GM12878 (cell line): ENCODE measurements around the gene GSG1L. TPM values are rescaled to one million over a fixed set of nuclear protein-coding genes. Genes with fewer than 3 reads are reported as not detected.

Experiments
- ATAC-seq: fragments of 200-7000 bp; cut with Tn5 transposase; 3 replicates; pipeline ENCODE4 v1.9.1; 2020; ENCODE audit warnings: mild to moderate bottlenecking, moderate library complexity
- BruUV-seq: library from RNA; stranded (reverse); fragments of 400-500 nt; replicated peaks from 2 replicates; lab custom pipeline; 2021; lab: Mats Ljungman, UMichigan
- CTCF ChIA-PET: fragments of 300-600 bp; sonication (Branson Sonifier 250); formaldehyde crosslinking; extraction: SDS; loops from one replicate; lab custom pipeline; 2021; ENCODE audit warnings: inconsistent platforms; lab: Yijun Ruan, JAX
- POLR2A ChIA-PET: fragments of 350-600 bp; formaldehyde crosslinking; extraction: SDS; loops from one replicate; lab custom pipeline; 2021; ENCODE audit warnings: inconsistent platforms; lab: Charles Lee
- RAD21 ChIA-PET: fragments of 300-600 bp; sonication (Branson Sonifier 250); formaldehyde crosslinking; loops from one replicate; lab custom pipeline; 2023; ENCODE audit warnings: antibody characterized with exemption; ENCODE audit not compliant: unreplicated experiment; lab: Charles Lee
- SMC1A ChIA-PET: fragments of 300-600 bp; sonication (Branson Sonifier 250); formaldehyde crosslinking; loops from one replicate; lab custom pipeline; 2023; ENCODE audit not compliant: unreplicated experiment, uncharacterized antibody; lab: Charles Lee
- DNase-seq: peaks from one replicate; pipeline ENCODE4 v3.0.0-alpha.2; 2011; ENCODE audit warnings: low read depth, low spot score
- FAIRE-seq: peaks from 3 replicates; lab custom pipeline; 2011; peaks lifted over from hg19 to GRCh38; lab: Jason Lieb, UNC
- H2AFZ ChIP-seq: 2 replicates; pipeline ENCODE4 v1.6.0; 2011; ENCODE audit warnings: low read depth, low read length, control low read depth; ENCODE audit not compliant: control insufficient read depth
- H3K27ac ChIP-seq: 2 replicates; pipeline ENCODE4 v1.5.1; 2011; ENCODE audit warnings: control low read depth; ENCODE audit not compliant: control insufficient read depth, insufficient read depth
- H3K27me3 ChIP-seq, 2 experiments: replicated peaks in 1 of 2; 2 replicates each; pipeline versions ENCODE4 v1.6.0 to v1.6.1; 2011; ENCODE audit warnings: low read length in 1 of 2; ENCODE audit not compliant: control insufficient read depth in 2 of 2, insufficient read depth in 2 of 2
- H3K36me3 ChIP-seq, 2 experiments: 2 replicates each; pipeline ENCODE4 v1.5.1; 2011; ENCODE audit warnings: low read length in 1 of 2; ENCODE audit not compliant: control insufficient read depth in 2 of 2, insufficient read depth in 2 of 2
- H3K4me1 ChIP-seq: 2 replicates; pipeline ENCODE4 v1.6.1; 2011; ENCODE audit warnings: mild to moderate bottlenecking, low read length, moderate library complexity, mixed read lengths; ENCODE audit not compliant: control insufficient read depth, insufficient read depth
- H3K4me2 ChIP-seq: 2 replicates; pipeline ENCODE4 v1.6.0; 2011; ENCODE audit warnings: control low read depth; ENCODE audit not compliant: control insufficient read depth, insufficient read depth
- H3K4me3 ChIP-seq: fragments of 200-600 bp; sonication (generic); 2 replicates; pipeline ENCODE4 v1.5.1; 2016
- H3K79me2 ChIP-seq: 2 replicates; pipeline ENCODE4 v1.6.0; 2011; ENCODE audit warnings: low read length; ENCODE audit not compliant: control insufficient read depth, insufficient read depth
- H3K9ac ChIP-seq: 2 replicates; pipeline ENCODE4 v1.8.0; 2011; ENCODE audit warnings: low read length, control low read depth, mixed read lengths; ENCODE audit not compliant: control insufficient read depth, insufficient read depth
- H3K9me3 ChIP-seq: replicated peaks from 3 replicates; pipeline ENCODE4 v1.5.1; 2011; ENCODE audit warnings: mild to moderate bottlenecking, low read length; ENCODE audit not compliant: control insufficient read depth, insufficient read depth
- H4K20me1 ChIP-seq: 2 replicates; pipeline ENCODE4 v1.6.0; 2011; ENCODE audit not compliant: control insufficient read depth, insufficient read depth
- ATF7 ChIP-seq: fragments of 450-650 bp; IDR thresholded peaks from 2 replicates; pipeline ENCODE4 v1.6.1; 2016; ENCODE audit warnings: low read depth, mild to moderate bottlenecking
- NFYA ChIP-seq: IDR thresholded peaks from 2 replicates; pipeline ENCODE4 v1.6.1; 2011; ENCODE audit warnings: low read depth, mild to moderate bottlenecking, low read length, improper control_type of control experiment, borderline replicate concordance
- NFYB ChIP-seq: IDR thresholded peaks from 2 replicates; pipeline ENCODE4 v1.6.1; 2011; ENCODE audit warnings: low read depth, mild to moderate bottlenecking, low read length, improper control_type of control experiment, moderate library complexity; ENCODE audit not compliant: insufficient read depth
- RCOR1 ChIP-seq: conservative IDR thresholded peaks from 2 replicates; pipeline ENCODE4 v1.6.1; 2012; ENCODE audit warnings: low read depth, low read length, improper control_type of control experiment
- SMC3 ChIP-seq: IDR thresholded peaks from 2 replicates; pipeline ENCODE4 v1.6.1; 2011; ENCODE audit warnings: low read length, improper control_type of control experiment, borderline replicate concordance
- SRF ChIP-seq, 2 experiments: IDR thresholded peaks; 2 replicates each; pipeline ENCODE4 v1.6.1; 2011; ENCODE audit warnings: low read depth in 2 of 2, low read length in 2 of 2, mild to moderate bottlenecking in 1 of 2, moderate library complexity in 1 of 2
- ZBED1 ChIP-seq: IDR thresholded peaks from 2 replicates; pipeline ENCODE4 v1.6.1; 2016; ENCODE audit warnings: borderline replicate concordance
- WGBS: methylation state at CpG from one replicate; pipeline ENCODE4 v1.1.6; 2016; ENCODE audit warnings: low lambda C conversion rate; ENCODE audit not compliant: insufficient replicate concordance, insufficient coverage; ENCODE audit errors: missing lambda C conversion rate; 5-methylcytosine and 5-hydroxymethylcytosine counted together
- in situ Hi-C: fragments of 300-500 bp; cut with MboI; formaldehyde crosslinking; loops from 9 replicates; pipeline ENCODE4 v1.14.3; 2018; ENCODE audit warnings: mixed read lengths
- intact Hi-C: fragments of 100-400 bp; cut with micrococcal nuclease; formaldehyde crosslinking; loops from one replicate; pipeline ENCODE4 v1.14.2; 2022; ENCODE audit not compliant: unreplicated experiment
- polyA plus RNA-seq, 11 experiments: library from polyadenylated mRNA; depleted of rRNA in 4 of 11; unstranded in 6 of 11; stranded (reverse) in 5 of 11; fragments of >200 nt; fragmentation: Nextera tagmentation in 4 of 11; fragmentation: Illumina TruSeq in 1 of 11; extraction: Ambion mirVana in 4 of 11; extraction: Trizol in 1 of 11; gene quantifications; 1 replicate in 1 of 11; 2 replicates in 10 of 11; pipeline versions ENCODE4 v1.2.1 to v1.2.3, GENCODE V29; 2011 to 2016; ENCODE audit warnings: inconsistent platforms in 2 of 11, missing spikeins in 2 of 11, low read depth in 1 of 11
- total RNA-seq, 4 experiments: library from RNA; depleted of rRNA in 3 of 4; stranded (reverse); fragments of >200 nt in 3 of 4; fragmentation: Illumina TruSeq in 1 of 4; extraction: Trizol in 1 of 4; gene quantifications; 2 replicates each; pipeline versions ENCODE4 v1.2.1 to v1.2.3, GENCODE V29; 2013 to 2021
- TF ChIP-seq, protein P1 (sequence below): fragments of 450-650 bp; IDR thresholded peaks from 2 replicates; pipeline ENCODE4 v1.6.1; 2017; ENCODE audit warnings: mild to moderate bottlenecking, moderate library complexity
- TF ChIP-seq, protein P2 (sequence below): fragments of 450-650 bp; formaldehyde crosslinking; IDR thresholded peaks from 2 replicates; pipeline ENCODE4 v1.4.0; 2020; ENCODE audit warnings: mild to moderate bottlenecking, moderate library complexity
- TF ChIP-seq, protein P3 (sequence below): IDR thresholded peaks from 2 replicates; pipeline ENCODE4 v1.6.1; 2012; ENCODE audit warnings: low read length, inconsistent platforms
- TF ChIP-seq, protein P4 (sequence below): fragments of 450-650 bp; IDR thresholded peaks from 2 replicates; pipeline ENCODE4 v1.6.1; 2016; ENCODE audit warnings: mild to moderate bottlenecking, moderate library complexity, borderline replicate concordance

Gene GSG1L
- total and polyA plus RNA-seq, 10 of the 15 experiments (the other 5 are each of a cell fraction or from before 2014, with no cell fraction given) = not detected

DNA sequence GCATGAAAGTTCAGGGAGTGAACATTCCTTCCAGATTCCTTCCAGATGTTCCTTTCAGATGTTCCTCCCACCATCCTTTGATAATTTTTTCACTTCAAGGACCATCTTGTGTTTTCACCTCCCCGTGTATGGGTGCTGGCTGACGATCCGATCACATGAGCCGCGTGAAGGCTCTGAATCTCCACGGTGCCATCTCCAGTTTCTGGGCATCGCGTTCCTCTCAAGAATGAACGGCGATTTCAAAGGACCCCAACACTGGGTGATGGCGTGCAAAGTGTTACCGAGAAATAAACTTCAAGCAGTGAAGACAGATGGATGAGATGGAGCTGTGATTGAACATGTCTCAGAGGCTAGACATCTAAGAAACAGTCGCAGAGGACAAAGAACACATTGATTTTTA lies 245.3 kb downstream of the GSG1L start:
- no peaks in the 10 kb centered on the region for H3K9me3 ChIP-seq
- WGBS = 72% methylated on average over 13 of the region's 13 CpGs
- ChIA-PET RAD21 (no interaction called here), CTCF (interaction anchor here (0.8 kb wide), 1 partner anchor 128 kb away, joined by 4 read pairs; no protein-coding TSS in a partner anchor), SMC1A (no interaction called here), POLR2A (no interaction called here)
- H3K4me3 ChIP-seq = no peak overlapping the region
- no peaks in the 10 kb centered on the region for H4K20me1 ChIP-seq
- FAIRE-seq (no peak), DNase-seq (no peak), ATAC-seq (no peak)
- H3K27me3 ChIP-seq = no peaks in the 10 kb centered on the region; a peak in 1 of 4 replicates
- in situ Hi-C loops = no loop called here
- intact Hi-C loops = no loop called here
- H3K4me2 ChIP-seq = no peak overlapping the region
- no peaks in the 10 kb centered on the region for H3K79me2 ChIP-seq
- no peak overlapping the region for H3K9ac ChIP-seq
- H2AFZ ChIP-seq = no peak overlapping the region
- H3K27ac ChIP-seq = no peak overlapping the region
- BruUV-seq = no TSS peak
- H3K4me1 ChIP-seq = no peaks in the 10 kb centered on the region
- no peaks in the 10 kb centered on the region for H3K36me3 ChIP-seq
- TF ChIP-seq SMC3 = no peak
- TF ChIP-seq SRF (IDR thresholded peaks at IDR 0.05; ENCODE audit: low read depth in 2 of 2, low read length in 2 of 2) = no peak
- TF ChIP-seq, protein P1, sequence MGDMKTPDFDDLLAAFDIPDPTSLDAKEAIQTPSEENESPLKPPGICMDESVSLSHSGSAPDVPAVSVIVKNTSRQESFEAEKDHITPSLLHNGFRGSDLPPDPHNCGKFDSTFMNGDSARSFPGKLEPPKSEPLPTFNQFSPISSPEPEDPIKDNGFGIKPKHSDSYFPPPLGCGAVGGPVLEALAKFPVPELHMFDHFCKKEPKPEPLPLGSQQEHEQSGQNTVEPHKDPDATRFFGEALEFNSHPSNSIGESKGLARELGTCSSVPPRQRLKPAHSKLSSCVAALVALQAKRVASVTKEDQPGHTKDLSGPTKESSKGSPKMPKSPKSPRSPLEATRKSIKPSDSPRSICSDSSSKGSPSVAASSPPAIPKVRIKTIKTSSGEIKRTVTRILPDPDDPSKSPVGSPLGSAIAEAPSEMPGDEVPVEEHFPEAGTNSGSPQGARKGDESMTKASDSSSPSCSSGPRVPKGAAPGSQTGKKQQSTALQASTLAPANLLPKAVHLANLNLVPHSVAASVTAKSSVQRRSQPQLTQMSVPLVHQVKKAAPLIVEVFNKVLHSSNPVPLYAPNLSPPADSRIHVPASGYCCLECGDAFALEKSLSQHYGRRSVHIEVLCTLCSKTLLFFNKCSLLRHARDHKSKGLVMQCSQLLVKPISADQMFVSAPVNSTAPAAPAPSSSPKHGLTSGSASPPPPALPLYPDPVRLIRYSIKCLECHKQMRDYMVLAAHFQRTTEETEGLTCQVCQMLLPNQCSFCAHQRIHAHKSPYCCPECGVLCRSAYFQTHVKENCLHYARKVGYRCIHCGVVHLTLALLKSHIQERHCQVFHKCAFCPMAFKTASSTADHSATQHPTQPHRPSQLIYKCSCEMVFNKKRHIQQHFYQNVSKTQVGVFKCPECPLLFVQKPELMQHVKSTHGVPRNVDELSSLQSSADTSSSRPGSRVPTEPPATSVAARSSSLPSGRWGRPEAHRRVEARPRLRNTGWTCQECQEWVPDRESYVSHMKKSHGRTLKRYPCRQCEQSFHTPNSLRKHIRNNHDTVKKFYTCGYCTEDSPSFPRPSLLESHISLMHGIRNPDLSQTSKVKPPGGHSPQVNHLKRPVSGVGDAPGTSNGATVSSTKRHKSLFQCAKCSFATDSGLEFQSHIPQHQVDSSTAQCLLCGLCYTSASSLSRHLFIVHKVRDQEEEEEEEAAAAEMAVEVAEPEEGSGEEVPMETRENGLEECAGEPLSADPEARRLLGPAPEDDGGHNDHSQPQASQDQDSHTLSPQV = no peak
- no peak for TF ChIP-seq ZBED1
- no peak for TF ChIP-seq RCOR1
- no peak for TF ChIP-seq NFYB
- TF ChIP-seq, protein P2, sequence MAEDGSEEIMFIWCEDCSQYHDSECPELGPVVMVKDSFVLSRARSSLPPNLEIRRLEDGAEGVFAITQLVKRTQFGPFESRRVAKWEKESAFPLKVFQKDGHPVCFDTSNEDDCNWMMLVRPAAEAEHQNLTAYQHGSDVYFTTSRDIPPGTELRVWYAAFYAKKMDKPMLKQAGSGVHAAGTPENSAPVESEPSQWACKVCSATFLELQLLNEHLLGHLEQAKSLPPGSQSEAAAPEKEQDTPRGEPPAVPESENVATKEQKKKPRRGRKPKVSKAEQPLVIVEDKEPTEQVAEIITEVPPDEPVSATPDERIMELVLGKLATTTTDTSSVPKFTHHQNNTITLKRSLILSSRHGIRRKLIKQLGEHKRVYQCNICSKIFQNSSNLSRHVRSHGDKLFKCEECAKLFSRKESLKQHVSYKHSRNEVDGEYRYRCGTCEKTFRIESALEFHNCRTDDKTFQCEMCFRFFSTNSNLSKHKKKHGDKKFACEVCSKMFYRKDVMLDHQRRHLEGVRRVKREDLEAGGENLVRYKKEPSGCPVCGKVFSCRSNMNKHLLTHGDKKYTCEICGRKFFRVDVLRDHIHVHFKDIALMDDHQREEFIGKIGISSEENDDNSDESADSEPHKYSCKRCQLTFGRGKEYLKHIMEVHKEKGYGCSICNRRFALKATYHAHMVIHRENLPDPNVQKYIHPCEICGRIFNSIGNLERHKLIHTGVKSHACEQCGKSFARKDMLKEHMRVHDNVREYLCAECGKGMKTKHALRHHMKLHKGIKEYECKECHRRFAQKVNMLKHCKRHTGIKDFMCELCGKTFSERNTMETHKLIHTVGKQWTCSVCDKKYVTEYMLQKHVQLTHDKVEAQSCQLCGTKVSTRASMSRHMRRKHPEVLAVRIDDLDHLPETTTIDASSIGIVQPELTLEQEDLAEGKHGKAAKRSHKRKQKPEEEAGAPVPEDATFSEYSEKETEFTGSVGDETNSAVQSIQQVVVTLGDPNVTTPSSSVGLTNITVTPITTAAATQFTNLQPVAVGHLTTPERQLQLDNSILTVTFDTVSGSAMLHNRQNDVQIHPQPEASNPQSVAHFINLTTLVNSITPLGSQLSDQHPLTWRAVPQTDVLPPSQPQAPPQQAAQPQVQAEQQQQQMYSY (CRISPR knock-in tag) = no peak
- TF ChIP-seq, protein P3, sequence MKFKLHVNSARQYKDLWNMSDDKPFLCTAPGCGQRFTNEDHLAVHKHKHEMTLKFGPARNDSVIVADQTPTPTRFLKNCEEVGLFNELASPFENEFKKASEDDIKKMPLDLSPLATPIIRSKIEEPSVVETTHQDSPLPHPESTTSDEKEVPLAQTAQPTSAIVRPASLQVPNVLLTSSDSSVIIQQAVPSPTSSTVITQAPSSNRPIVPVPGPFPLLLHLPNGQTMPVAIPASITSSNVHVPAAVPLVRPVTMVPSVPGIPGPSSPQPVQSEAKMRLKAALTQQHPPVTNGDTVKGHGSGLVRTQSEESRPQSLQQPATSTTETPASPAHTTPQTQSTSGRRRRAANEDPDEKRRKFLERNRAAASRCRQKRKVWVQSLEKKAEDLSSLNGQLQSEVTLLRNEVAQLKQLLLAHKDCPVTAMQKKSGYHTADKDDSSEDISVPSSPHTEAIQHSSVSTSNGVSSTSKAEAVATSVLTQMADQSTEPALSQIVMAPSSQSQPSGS = no peak
- no peak for TF ChIP-seq NFYA
- TF ChIP-seq ATF7 = no peak
- TF ChIP-seq, protein P4, sequence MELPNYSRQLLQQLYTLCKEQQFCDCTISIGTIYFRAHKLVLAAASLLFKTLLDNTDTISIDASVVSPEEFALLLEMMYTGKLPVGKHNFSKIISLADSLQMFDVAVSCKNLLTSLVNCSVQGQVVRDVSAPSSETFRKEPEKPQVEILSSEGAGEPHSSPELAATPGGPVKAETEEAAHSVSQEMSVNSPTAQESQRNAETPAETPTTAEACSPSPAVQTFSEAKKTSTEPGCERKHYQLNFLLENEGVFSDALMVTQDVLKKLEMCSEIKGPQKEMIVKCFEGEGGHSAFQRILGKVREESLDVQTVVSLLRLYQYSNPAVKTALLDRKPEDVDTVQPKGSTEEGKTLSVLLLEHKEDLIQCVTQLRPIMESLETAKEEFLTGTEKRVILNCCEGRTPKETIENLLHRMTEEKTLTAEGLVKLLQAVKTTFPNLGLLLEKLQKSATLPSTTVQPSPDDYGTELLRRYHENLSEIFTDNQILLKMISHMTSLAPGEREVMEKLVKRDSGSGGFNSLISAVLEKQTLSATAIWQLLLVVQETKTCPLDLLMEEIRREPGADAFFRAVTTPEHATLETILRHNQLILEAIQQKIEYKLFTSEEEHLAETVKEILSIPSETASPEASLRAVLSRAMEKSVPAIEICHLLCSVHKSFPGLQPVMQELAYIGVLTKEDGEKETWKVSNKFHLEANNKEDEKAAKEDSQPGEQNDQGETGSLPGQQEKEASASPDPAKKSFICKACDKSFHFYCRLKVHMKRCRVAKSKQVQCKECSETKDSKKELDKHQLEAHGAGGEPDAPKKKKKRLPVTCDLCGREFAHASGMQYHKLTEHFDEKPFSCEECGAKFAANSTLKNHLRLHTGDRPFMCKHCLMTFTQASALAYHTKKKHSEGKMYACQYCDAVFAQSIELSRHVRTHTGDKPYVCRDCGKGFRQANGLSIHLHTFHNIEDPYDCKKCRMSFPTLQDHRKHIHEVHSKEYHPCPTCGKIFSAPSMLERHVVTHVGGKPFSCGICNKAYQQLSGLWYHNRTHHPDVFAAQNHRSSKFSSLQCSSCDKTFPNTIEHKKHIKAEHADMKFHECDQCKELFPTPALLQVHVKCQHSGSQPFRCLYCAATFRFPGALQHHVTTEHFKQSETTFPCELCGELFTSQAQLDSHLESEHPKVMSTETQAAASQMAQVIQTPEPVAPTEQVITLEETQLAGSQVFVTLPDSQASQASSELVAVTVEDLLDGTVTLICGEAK = no peak
